Activated naive CD8-positive, alpha-beta T cell treated with anti-CD3 and anti-CD28 coated beads, Interleukin-2, amount 10 ng/mL, durations not matched to agents 7 days and 5 days (primary cell): Measurements from ENCODE around the gene STH. TPM values are rescaled to one million over a fixed set of nuclear protein-coding genes. Genes with fewer than 3 reads are reported as not detected.
A peak's percentile ranks its signal among the peaks of the same experiment; 100 is the strongest.
"Not testable (repeated sequence)": the region's sequence is repeated elsewhere in the genome, so short reads cannot be mapped to it uniquely, and the experiment has no call there.

Experiments
- ATAC-seq: fragments of 150-1000 bp; cut with Tn5 transposase; one replicate; pipeline ENCODE4 v1.10.0; 2021; ENCODE audit warnings: low read depth, moderate library complexity
- POLR2A ChIA-PET: fragments of 350-600 bp; sonication (Branson Sonifier 250); formaldehyde crosslinking; loops from one replicate; lab custom pipeline; 2021; ENCODE audit warnings: antibody characterized with exemption; lab: Charles Lee
- DNase-seq: peaks from one replicate; pipeline ENCODE4 v3.0.0; 2021
- H3K27ac Mint-ChIP-seq: one replicate; pipeline ENCODE4 v1.8.0; 2022; ENCODE audit warnings: mild to moderate bottlenecking, mixed read lengths
- H3K27me3 Mint-ChIP-seq: one replicate; pipeline ENCODE4 v1.8.0; 2022; ENCODE audit warnings: mild to moderate bottlenecking, moderate library complexity, mixed read lengths
- H3K36me3 Mint-ChIP-seq: one replicate; pipeline ENCODE4 v1.8.0; 2021; ENCODE audit warnings: mild to moderate bottlenecking, mixed read lengths
- H3K4me1 Mint-ChIP-seq: one replicate; pipeline ENCODE4 v1.8.0; 2021; ENCODE audit warnings: mixed read lengths
- H3K4me3 Mint-ChIP-seq: one replicate; pipeline ENCODE4 v1.8.0; 2022; ENCODE audit warnings: mild to moderate bottlenecking, moderate library complexity, mixed read lengths
- H3K9me3 Mint-ChIP-seq: one replicate; pipeline ENCODE4 v1.8.0; 2021; ENCODE audit warnings: mixed read lengths
- total RNA-seq, 2 experiments: library from RNA; stranded (reverse); gene quantifications; one replicate each; pipeline ENCODE4 v1.2.3, GENCODE V29; 2021

STH gene
- total RNA-seq, 2 experiments from 2014 or later = not detected

DNA sequence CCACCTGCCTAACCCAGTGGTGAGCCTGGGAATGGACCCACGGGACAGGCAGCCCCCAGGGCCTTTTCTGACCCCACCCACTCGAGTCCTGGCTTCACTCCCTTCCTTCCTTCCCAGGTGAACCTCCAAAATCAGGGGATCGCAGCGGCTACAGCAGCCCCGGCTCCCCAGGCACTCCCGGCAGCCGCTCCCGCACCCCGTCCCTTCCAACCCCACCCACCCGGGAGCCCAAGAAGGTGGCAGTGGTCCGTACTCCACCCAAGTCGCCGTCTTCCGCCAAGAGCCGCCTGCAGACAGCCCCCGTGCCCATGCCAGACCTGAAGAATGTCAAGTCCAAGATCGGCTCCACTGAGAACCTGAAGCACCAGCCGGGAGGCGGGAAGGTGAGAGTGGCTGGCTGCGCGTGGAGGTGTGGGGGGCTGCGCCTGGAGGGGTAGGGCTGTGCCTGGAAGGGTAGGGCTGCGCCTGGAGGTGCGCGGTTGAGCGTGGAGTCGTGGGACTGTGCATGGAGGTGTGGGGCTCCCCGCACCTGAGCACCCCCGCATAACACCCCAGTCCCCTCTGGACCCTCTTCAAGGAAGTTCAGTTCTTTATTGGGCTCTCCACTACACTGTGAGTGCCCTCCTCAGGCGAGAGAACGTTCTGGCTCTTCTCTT is 2.6 kb upstream of the STH start:
- H3K36me3 Mint-ChIP-seq = no peaks in the 10 kb centered on the region
- no peak for ATAC-seq
- no peak overlapping the region for H3K4me3 Mint-ChIP-seq
- DNase-seq = no peak
- POLR2A ChIA-PET = no interaction called here
- no peaks in the 10 kb centered on the region for H3K4me1 Mint-ChIP-seq
- no peak overlapping the region for H3K27ac Mint-ChIP-seq
- no peaks in the 10 kb centered on the region for H3K9me3 Mint-ChIP-seq
- peaks cover 2% of the 10 kb centered on the region for H3K27me3 Mint-ChIP-seq

- Mint-ChIP-seq H3K4me3 (no peak overlapping the region), H3K9me3 (no peaks in the 10 kb centered on the region), H3K27me3 (no peaks in the 10 kb centered on the region), H3K36me3 (no peaks in the 10 kb centered on the region), H3K4me1 (no peaks in the 10 kb centered on the region), H3K27ac (no peak overlapping the region)
- ATAC-seq (no peak), DNase-seq (no peak)
- POLR2A ChIA-PET = no interaction called here
Measured at GRCh38 chr17:45997166-45997565, 1.9 kb upstream of the STH start.

DNA sequence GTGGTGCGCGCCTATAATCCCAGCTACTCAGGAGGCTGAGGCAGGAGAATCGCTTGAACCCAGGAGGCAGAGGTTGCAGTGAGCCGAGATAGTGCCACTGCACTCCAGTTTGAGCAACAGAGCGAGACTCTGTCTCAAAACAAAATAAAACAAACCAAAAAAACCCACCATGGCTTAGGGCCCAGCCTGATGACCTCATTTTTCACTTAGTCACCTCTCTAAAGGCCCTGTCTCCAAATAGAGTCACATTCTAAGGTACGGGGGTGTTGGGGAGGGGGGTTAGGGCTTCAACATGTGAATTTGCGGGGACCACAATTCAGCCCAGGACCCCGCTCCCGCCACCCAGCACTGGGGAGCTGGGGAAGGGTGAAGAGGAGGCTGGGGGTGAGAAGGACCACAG is 1.4 kb upstream of the STH start:
- DNase-seq = no peak
- Mint-ChIP-seq H3K27ac (no peak overlapping the region), H3K4me3 (no peak overlapping the region), H3K27me3 (no peaks in the 10 kb centered on the region), H3K36me3 (no peaks in the 10 kb centered on the region), H3K9me3 (no peaks in the 10 kb centered on the region), H3K4me1 (no peaks in the 10 kb centered on the region)
- POLR2A ChIA-PET = no interaction called here
- no peak for ATAC-seq

- H3K4me1 Mint-ChIP-seq = peaks cover 2% of the 10 kb centered on the region
- no peaks in the 10 kb centered on the region for H3K36me3 Mint-ChIP-seq
- no peaks in the 10 kb centered on the region for H3K27me3 Mint-ChIP-seq
- no peak overlapping the region for H3K4me3 Mint-ChIP-seq
- DNase-seq (no peak), ATAC-seq (no peak)
- POLR2A ChIA-PET = no interaction called here
- H3K9me3 Mint-ChIP-seq = no peaks in the 10 kb centered on the region
- no peak overlapping the region for H3K27ac Mint-ChIP-seq
Measured at GRCh38 chr17:45999900-46000290, 845 bp downstream of the STH start.

DNA sequence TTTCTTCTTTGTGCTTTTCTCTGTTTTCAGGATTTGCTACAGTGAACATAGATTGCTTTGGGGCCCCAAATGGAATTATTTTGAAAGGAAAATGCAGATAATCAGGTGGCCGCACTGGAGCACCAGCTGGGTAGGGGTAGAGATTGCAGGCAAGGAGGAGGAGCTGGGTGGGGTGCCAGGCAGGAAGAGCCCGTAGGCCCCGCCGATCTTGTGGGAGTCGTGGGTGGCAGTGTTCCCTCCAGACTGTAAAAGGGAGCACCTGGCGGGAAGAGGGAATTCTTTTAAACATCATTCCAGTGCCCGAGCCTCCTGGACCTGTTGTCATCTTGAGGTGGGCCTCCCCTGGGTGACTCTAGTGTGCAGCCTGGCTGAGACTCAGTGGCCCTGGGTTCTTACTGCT is 1.2 kb downstream of the STH start:
- POLR2A ChIA-PET = interaction anchor here (0.6 kb wide), 1 partner anchor 280 kb away, joined by 3 read pairs; no protein-coding TSS in a partner anchor
- no peaks in the 10 kb centered on the region for H3K36me3 Mint-ChIP-seq
- H3K9me3 Mint-ChIP-seq = no peaks in the 10 kb centered on the region
- no peak overlapping the region for H3K4me3 Mint-ChIP-seq
- no peak for ATAC-seq
- DNase-seq = no peak
- H3K27me3 Mint-ChIP-seq = peaks cover 1% of the 10 kb centered on the region
- H3K27ac Mint-ChIP-seq = no peak overlapping the region
- H3K4me1 Mint-ChIP-seq = peaks cover 2% of the 10 kb centered on the region

GRCh38 chr17:46000757-46001156 is 1.7 kb downstream of the STH start:
- H3K27me3 Mint-ChIP-seq = peaks cover 2% of the 10 kb centered on the region
- H3K9me3 Mint-ChIP-seq = no peaks in the 10 kb centered on the region
- H3K4me3 Mint-ChIP-seq = no peak overlapping the region
- H3K36me3 Mint-ChIP-seq = no peaks in the 10 kb centered on the region
- no peak for ATAC-seq
- H3K4me1 Mint-ChIP-seq = peaks cover 2% of the 10 kb centered on the region
- H3K27ac Mint-ChIP-seq = no peak overlapping the region
- no peak for DNase-seq
- POLR2A ChIA-PET = interaction anchor here (0.6 kb wide), 1 partner anchor 279 kb away, joined by 3 read pairs; no protein-coding TSS in a partner anchor

DNA sequence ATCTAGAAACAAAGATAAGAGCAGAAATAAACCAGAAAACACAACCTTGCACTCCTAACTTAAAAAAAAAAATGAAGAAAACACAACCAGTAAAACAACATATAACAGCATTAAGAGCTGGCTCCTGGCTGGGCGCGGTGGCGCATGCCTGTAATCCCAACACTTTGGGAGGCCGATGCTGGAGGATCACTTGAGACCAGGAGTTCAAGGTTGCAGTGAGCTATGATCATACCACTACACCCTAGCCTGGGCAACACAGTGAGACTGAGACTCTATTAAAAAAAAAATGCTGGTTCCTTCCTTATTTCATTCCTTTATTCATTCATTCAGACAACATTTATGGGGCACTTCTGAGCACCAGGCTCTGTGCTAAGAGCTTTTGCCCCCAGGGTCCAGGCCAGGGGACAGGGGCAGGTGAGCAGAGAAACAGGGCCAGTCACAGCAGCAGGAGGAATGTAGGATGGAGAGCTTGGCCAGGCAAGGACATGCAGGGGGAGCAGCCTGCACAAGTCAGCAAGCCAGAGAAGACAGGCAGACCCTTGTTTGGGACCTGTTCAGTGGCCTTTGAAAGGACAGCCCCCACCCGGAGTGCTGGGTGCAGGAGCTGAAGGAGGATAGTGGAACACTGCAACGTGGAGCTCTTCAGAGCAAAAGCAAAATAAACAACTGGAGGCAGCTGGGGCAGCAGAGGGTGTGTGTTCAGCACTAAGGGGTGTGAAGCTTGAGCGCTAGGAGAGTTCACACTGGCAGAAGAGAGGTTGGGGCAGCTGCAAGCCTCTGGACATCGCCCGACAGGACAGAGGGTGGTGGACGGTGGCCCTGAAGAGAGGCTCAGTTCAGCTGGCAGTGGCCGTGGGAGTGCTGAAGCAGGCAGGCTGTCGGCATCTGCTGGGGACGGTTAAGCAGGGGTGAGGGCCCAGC is 2.6 kb downstream of the STH start:
- H3K4me3 Mint-ChIP-seq = no peak overlapping the region
- POLR2A ChIA-PET = no interaction called here
- DNase-seq (no peak), ATAC-seq (no peak)
- no peaks in the 10 kb centered on the region for H3K9me3 Mint-ChIP-seq
- H3K36me3 Mint-ChIP-seq = no peaks in the 10 kb centered on the region
- H3K4me1 Mint-ChIP-seq = peaks cover 2% of the 10 kb centered on the region
- H3K27ac Mint-ChIP-seq = no peak overlapping the region
- H3K27me3 Mint-ChIP-seq = peaks cover 2% of the 10 kb centered on the region

DNA sequence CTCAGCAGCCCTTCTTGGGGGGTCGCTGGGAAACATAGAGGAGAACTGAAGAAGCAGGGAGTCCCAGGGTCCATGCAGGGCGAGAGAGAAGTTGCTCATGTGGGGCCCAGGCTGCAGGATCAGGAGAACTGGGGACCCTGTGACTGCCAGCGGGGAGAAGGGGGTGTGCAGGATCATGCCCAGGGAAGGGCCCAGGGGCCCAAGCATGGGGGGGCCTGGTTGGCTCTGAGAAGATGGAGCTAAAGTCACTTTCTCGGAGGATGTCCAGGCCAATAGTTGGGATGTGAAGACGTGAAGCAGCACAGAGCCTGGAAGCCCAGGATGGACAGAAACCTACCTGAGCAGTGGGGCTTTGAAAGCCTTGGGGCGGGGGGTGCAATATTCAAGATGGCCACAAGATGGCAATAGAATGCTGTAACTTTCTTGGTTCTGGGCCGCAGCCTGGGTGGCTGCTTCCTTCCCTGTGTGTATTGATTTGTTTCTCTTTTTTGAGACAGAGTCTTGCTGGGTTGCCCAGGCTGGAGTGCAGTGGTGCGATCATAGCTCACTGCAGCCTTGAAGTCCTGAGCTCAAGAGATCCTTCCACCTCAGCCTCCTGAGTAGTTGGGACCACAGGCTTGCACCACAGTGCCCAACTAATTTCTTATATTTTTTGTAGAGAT is 3.4 kb downstream of the STH start:
- peak; percentile 68 for DNase-seq
- Mint-ChIP-seq H3K4me1 (peaks cover 2% of the 10 kb centered on the region), H3K36me3 (no peaks in the 10 kb centered on the region), H3K9me3 (no peaks in the 10 kb centered on the region), H3K27ac (no peak overlapping the region), H3K27me3 (peaks cover 2% of the 10 kb centered on the region), H3K4me3 (no peak overlapping the region)
- POLR2A ChIA-PET = no interaction called here
- peak; percentile 93 for ATAC-seq

- Mint-ChIP-seq H3K4me3 (no peak overlapping the region), H3K27ac (no peak overlapping the region), H3K4me1 (peaks cover 2% of the 10 kb centered on the region), H3K9me3 (no peaks in the 10 kb centered on the region), H3K36me3 (no peaks in the 10 kb centered on the region), H3K27me3 (peaks cover 2% of the 10 kb centered on the region)
- ATAC-seq = no peak
- DNase-seq = no peak
- POLR2A ChIA-PET = no interaction called here
Measured at GRCh38 chr17:46002973-46003316, 3.9 kb downstream of the STH start.

GRCh38 chr17:46003907-46004748 is 5.1 kb downstream of the STH start:
- Mint-ChIP-seq H3K4me1 (peaks cover 2% of the 10 kb centered on the region), H3K4me3 (no peak overlapping the region), H3K27ac (no peak overlapping the region), H3K36me3 (no peaks in the 10 kb centered on the region), H3K27me3 (peaks cover 2% of the 10 kb centered on the region), H3K9me3 (no peaks in the 10 kb centered on the region)
- POLR2A ChIA-PET = interaction anchor here (0.6 kb wide), 1 partner anchor 1063 kb away, joined by 5 read pairs; no protein-coding TSS in a partner anchor
- no peak for ATAC-seq
- no peak for DNase-seq

- H3K27me3 Mint-ChIP-seq, DNase-seq, H3K4me1 Mint-ChIP-seq, H3K4me3 Mint-ChIP-seq, ATAC-seq, H3K9me3 Mint-ChIP-seq, H3K27ac Mint-ChIP-seq, POLR2A ChIA-PET, H3K36me3 Mint-ChIP-seq: not testable (repeated sequence)
Measured at GRCh38 chr17:46006082-46006481, 7.0 kb downstream of the STH start.

DNA sequence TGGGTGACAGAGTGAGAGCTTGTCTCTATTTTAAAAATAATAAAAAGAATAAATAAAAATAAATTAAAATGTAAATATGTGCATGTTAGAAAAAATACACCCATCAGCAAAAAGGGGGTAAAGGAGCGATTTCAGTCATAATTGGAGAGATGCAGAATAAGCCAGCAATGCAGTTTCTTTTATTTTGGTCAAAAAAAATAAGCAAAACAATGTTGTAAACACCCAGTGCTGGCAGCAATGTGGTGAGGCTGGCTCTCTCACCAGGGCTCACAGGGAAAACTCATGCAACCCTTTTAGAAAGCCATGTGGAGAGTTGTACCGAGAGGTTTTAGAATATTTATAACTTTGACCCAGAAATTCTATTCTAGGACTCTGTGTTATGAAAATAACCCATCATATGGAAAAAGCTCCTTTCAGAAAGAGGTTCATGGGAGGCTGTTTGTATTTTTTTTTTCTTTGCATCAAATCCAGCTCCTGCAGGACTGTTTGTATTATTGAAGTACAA is 8.5 kb downstream of the STH start:
- Mint-ChIP-seq H3K36me3 (no peaks in the 10 kb centered on the region), H3K4me3 (no peak overlapping the region), H3K27me3 (peaks cover 2% of the 10 kb centered on the region), H3K27ac (no peak overlapping the region), H3K9me3 (no peaks in the 10 kb centered on the region), H3K4me1 (peaks cover 2% of the 10 kb centered on the region)
- ATAC-seq (no peak), DNase-seq (no peak)
- POLR2A ChIA-PET = no interaction called here

GRCh38 chr17:46008591-46008990 is 9.5 kb downstream of the STH start:
- ATAC-seq = no peak
- Mint-ChIP-seq H3K27me3 (peaks cover 2% of the 10 kb centered on the region), H3K9me3 (no peaks in the 10 kb centered on the region), H3K4me1 (no peaks in the 10 kb centered on the region), H3K27ac (no peak overlapping the region), H3K4me3 (no peak overlapping the region), H3K36me3 (no peaks in the 10 kb centered on the region)
- DNase-seq = no peak
- POLR2A ChIA-PET = no interaction called here
